ENCODE data around the gene PANX2.
"Not testable (repeated sequence)": the region's sequence is repeated elsewhere in the genome, so short reads cannot be mapped to it uniquely, and the experiment has no call there.

DNA sequence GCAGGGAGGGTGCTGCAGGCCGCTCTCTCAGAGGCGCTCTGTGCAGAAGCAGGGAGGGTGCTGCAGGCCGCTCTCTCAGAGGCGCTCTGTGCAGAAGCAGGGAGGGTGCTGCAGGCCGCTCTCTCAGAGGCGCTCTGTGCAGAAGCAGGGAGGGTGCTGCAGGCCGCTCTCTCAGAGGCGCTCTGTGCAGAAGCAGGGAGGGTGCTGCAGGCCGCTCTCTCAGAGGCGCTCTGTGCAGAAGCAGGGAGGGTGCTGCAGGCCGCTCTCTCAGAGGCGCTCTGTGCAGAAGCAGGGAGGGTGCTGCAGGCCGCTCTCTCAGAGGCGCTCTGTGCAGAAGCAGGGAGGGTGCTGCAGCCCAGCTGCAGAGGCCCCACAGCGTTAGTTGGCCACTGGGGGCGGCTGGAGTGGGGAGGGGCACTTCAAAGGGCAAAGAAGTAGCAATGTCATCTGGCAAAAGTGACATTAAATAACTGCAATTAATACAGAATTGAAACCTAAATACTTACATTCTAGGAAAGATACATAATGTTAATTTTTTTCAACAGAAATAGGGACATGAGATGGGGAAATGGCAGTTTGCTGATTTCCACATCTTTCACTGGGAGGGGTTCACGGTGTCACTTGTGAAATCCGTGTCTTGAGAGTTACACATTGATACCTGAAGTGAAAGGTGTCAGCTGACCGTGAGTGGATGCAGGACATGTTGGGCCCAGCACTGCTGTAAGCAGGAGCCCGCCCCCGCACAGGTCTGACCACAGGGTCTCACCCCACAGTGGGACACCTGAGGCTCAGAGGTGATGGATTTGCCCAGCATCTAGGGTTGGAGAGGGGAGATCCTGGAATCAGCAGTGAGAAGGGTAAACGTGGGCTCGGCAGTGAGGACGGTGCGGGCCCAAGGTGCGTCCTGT, 23.0 kb upstream of the PANX2 start:
- TF ChIP-seq TAF1 (IDR thresholded peaks at IDR 0.05; ENCODE audit: borderline replicate concordance, low read depth, low read length); POLR2AphosphoS5 (IDR thresholded peaks at IDR 0.05; ENCODE audit: low read depth, low read length); POLR2A (IDR thresholded peaks at IDR 0.05; ENCODE audit: low read depth, low read length): not testable (repeated sequence)
